GM19023 (cell line): ENCODE results near the gene PRPS1.
"Not testable (repeated sequence)": the region's sequence is repeated elsewhere in the genome, so short reads cannot be mapped to it uniquely, and the experiment has no call there.

Source experiments
- ATAC-seq: cut with Tn5 transposase; IDR thresholded peaks from one replicate; pipeline ENCODE4 v1.9.1; 2021; ENCODE audit warnings: mild to moderate bottlenecking, moderate library complexity; ENCODE audit not compliant: unreplicated experiment

Gene PRPS1

GRCh38 chrX:107674480-107675364 is 46.4 kb downstream of the PRPS1 start:
- ATAC-seq, result peak; percentile 13

GRCh38 chrX:107675365-107675654 is 47.0 kb downstream of the PRPS1 start:
- no peak for ATAC-seq

- ATAC-seq, result no peak
Measured at GRCh38 chrX:107675823-107676555, 47.7 kb downstream of the PRPS1 start.

- peak; percentile 19 for ATAC-seq
Measured at GRCh38 chrX:107676559-107677378, 48.5 kb downstream of the PRPS1 start.

GRCh38 chrX:107677501-107677901 is 49.2 kb downstream of the PRPS1 start:
- ATAC-seq, result no peak

- ATAC-seq, result no peak
Measured at GRCh38 chrX:107677909-107678308, 49.6 kb downstream of the PRPS1 start.

GRCh38 chrX:107678957-107679740 is 50.8 kb downstream of the PRPS1 start:
- ATAC-seq, result peak; percentile 19

- ATAC-seq, result no peak
Measured at GRCh38 chrX:107682256-107682655, 53.9 kb downstream of the PRPS1 start.

GRCh38 chrX:107683124-107683895 is 55.0 kb downstream of the PRPS1 start:
- ATAC-seq, result no peak

- ATAC-seq, result no peak
Measured at GRCh38 chrX:107683931-107684330, 55.6 kb downstream of the PRPS1 start.

- ATAC-seq, result peak; percentile 89
Measured at GRCh38 chrX:107684956-107685385, 56.7 kb downstream of the PRPS1 start.

- not testable (repeated sequence) for ATAC-seq
Measured at GRCh38 chrX:107685586-107685985, 57.3 kb downstream of the PRPS1 start.

GRCh38 chrX:107686026-107686425 is 57.7 kb downstream of the PRPS1 start:
- no peak for ATAC-seq

GRCh38 chrX:107686792-107687191 is 58.5 kb downstream of the PRPS1 start:
- ATAC-seq, result no peak

GRCh38 chrX:107687445-107687844 is 59.1 kb downstream of the PRPS1 start:
- no peak for ATAC-seq

- ATAC-seq, result no peak
Measured at GRCh38 chrX:107691024-107691448, 62.7 kb downstream of the PRPS1 start.

GRCh38 chrX:107699616-107700015 is 71.3 kb downstream of the PRPS1 start:
- ATAC-seq, result no peak

- ATAC-seq, result no peak
Measured at GRCh38 chrX:107700317-107700774, 72.0 kb downstream of the PRPS1 start.
